DMS 273 (cell line): Measurements from ENCODE around the gene MAPRE2.
"Not testable (repeated sequence)": the region's sequence is repeated elsewhere in the genome, so short reads cannot be mapped to it uniquely, and the experiment has no call there.

ENCODE experiments used
- DNase-seq: peaks from one replicate; lab custom pipeline; 2025; ENCODE audit not compliant: unreplicated experiment; lab: John Stamatoyannopoulos, UW

MAPRE2 gene

GRCh38 chr18:35089382-35089781, 48.2 kb downstream of the MAPRE2 start:
- no peak for DNase-seq

DNA sequence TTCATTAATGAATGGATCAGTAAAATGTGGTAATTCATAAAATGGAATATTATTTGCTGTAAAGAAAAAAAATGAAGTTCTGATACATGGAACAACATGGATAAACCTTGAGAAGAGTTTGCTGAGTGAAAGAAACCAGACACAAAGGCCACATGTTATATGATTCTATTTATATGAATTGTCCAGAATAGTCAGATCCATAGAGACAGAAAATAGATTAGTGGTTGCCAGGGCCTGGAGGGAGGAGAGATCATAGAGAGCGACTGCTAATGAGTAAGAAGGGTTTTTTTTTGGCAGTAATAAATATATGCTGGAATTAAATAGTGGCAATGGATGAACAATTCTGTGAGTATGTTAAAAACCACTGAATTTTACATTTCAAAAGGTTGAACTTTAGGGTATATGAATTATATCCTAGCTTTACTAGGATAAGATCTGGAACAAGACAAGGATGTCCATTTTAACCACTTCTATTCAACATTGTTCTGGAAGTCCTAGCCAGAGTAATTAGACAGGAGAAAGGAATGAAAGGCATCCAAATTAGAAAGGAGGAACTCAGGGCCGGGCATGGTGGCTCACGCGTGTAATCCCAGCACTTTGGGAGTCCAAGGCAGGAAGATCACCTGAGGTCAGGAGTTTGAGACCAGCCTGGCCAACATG, 48.8 kb downstream of the MAPRE2 start:
- no peak for DNase-seq

GRCh38 chr18:35091841-35092240, 50.6 kb downstream of the MAPRE2 start:
- DNase-seq = no peak

DNA sequence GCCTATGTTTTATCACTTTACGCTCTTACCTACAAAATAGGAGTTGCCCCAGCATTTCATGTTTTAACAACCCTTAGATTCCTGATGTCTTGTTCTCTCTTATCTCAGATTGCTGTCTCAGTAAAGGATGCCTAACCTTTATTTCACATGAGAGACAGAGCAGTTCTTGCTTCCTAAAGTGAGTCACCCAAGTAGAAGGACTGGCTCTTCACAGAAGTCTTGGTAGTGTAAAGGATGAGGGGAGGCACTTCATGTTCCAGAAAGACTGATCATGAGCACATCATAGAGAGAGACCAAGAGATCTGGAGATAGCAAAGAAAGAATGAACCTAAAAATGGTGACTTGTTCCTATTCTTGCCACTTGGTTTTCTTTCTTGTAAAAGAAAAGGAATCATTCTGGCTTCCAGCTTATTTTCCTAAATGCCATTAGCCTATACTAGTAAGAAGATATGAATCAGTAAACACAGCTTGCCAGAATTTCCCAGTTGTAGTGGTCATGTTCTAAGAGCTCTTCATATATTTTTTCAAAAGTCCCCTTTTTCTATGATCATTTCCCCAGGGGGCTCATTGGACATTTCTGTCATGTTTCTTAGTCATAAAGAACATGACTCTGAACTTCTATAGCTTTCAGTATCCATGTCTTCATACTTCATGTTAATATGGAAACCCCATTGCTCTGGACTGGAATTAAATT, 54.9 kb downstream of the MAPRE2 start:
- no peak for DNase-seq

GRCh38 chr18:35096677-35097011, 55.4 kb downstream of the MAPRE2 start:
- no peak for DNase-seq

DNA sequence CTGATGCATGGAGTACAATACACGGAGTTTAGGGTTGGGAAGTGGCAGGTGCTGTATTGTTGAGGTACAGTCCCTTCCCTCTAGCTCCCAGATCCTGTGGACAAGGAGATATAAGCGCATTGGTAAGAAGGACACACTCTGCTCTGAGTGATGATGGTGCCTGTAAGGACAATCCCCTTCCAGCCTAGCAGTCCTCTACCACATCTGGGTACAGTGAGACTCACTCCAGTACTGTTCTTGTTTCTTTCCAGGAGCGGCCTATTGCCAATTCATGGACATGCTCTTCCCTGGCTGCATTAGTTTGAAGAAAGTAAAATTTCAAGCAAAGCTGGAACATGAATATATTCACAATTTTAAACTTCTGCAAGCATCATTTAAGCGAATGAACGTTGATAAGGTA, 56.0 kb downstream of the MAPRE2 start:
- DNase-seq = no peak

- DNase-seq = no peak
Measured at GRCh38 chr18:35097763-35098162, 56.5 kb downstream of the MAPRE2 start.

GRCh38 chr18:35099911-35100310, 58.7 kb downstream of the MAPRE2 start:
- no peak for DNase-seq

DNA sequence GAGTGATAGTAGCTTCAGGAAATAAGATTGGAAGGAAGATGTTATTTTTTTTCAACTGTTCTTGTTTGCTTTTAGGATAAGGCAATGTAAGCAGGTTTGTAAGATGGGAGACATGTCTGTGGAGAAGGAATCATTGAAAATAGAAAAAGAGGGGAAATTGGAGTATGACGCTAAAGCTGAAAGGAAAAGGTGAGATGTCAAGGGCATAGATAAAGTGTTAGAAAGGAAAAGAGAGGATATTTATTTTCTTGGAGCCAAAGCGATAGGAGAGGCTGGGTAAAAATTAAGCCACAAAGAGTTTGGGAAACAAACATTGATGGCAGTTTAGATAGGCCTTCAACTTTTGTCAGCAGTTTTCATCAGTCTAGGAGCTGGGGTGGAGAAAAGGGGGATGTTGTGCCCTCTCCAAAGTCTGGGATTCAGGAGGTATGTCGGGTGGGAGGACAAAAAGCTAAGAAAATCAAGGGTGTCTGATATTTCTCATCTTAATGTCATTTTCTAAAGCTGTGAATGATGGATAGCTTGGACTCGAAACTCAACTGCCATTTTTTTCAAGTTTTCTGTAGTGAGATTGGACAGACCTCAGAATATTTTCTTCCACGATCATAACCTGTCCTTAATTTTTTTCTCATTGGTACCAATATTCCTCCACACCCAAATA, 63.3 kb downstream of the MAPRE2 start:
- no peak for DNase-seq

DNA sequence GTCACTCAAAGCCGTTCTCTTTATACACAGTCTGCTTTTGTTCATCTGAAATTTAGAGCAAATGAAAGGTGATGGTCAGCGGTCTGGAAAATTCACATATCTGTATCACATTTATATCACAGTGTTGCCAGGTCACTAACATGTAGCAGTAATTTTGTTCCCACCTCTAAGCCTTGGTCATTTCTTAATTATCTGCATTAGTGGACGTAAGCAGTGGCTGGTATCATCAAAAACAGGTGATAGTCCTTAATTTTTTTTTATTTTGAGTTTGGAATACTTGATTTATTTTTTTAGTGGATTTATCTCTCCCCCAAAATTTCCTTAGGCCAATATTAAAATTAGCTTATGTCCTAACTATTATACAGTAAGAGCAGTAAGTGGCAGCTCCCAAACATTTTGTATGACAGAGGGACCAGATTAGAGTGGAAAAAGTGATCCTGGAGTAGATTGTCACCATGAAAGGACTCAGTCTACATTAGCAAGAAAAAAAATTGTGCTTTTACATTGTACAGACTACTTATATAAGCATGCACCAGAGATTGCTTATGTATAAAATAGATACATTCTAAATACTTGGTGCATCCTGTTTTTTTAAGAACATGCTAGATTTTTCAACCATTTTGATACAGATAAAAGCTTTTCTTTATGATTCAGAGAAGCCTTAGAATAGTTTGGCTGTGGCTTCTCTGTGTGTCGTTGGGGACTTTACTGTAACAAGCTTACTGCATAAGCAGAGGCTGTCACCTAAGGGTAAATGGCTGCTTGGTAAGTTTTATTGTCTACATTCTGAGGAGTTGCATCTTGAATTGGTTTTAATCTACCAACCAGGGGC, 65.0 kb downstream of the MAPRE2 start:
- DNase-seq = no peak

GRCh38 chr18:35106845-35107148, 65.6 kb downstream of the MAPRE2 start:
- DNase-seq = no peak

- DNase-seq = no peak
Measured at GRCh38 chr18:35107216-35107615, 66.0 kb downstream of the MAPRE2 start.

GRCh38 chr18:35108088-35108487, 66.9 kb downstream of the MAPRE2 start:
- not testable (repeated sequence) for DNase-seq

- DNase-seq = no peak
Measured at GRCh38 chr18:35110059-35110458, 68.8 kb downstream of the MAPRE2 start.

- no peak for DNase-seq
Measured at GRCh38 chr18:35110554-35111485, 69.6 kb downstream of the MAPRE2 start.

- no peak for DNase-seq
Measured at GRCh38 chr18:35112696-35113095, 71.5 kb downstream of the MAPRE2 start.

- no peak for DNase-seq
Measured at GRCh38 chr18:35114305-35114704, 73.1 kb downstream of the MAPRE2 start.

GRCh38 chr18:35116784-35117318, 75.6 kb downstream of the MAPRE2 start:
- DNase-seq = no peak

DNA sequence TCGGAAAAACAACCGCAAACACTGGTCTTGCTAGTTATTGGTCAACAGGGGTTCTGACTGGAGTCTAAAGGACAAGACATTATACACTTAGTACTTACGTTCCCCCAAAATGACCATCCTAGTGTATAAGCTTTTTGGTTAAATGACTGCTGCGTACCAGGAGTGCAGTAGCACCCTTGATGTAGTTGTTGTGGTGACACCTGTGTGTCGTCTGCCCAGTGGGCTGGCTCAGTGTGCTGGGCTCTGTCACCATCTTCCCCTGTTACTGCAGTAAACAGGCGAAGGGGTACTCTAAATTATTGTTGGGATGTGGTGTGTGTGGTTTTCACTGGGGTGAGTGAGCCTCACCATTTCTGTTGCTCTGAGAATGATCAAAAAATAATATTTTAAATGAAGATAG, 76.2 kb downstream of the MAPRE2 start:
- DNase-seq = no peak

DNA sequence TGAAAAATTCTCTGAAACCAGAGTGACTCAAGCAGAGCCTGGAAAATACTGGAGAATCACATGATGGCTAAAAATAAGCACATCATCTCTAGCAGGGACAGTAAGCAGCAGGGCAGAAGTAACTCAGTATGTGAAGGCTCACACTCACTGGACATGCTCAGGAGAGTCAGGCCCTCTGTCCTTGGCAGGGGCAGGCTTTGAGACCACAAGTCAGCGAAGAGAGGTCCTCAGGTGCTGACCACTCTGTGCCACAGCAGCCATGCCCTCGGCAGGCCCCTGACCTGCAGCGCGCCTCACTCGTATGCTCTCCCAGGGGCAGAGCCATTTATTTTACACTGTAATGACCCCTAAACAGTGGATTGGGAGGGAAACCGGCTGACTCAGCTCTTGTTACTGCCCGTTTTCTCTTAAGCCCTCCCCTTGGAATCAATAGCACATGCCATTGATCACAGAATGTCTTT, 76.8 kb downstream of the MAPRE2 start:
- no peak for DNase-seq
